ENCODE results near the gene NTPCR. TPM values are rescaled to one million over a fixed set of nuclear protein-coding genes. Genes with fewer than 3 reads are reported as not detected.
"Not testable (repeated sequence)": the region's sequence is repeated elsewhere in the genome, so short reads cannot be mapped to it uniquely, and the experiment has no call there.

NTPCR gene
- total and polyA plus RNA-seq, 4 donors, result 30.8 to 51.6 (median 39.4) TPM

DNA sequence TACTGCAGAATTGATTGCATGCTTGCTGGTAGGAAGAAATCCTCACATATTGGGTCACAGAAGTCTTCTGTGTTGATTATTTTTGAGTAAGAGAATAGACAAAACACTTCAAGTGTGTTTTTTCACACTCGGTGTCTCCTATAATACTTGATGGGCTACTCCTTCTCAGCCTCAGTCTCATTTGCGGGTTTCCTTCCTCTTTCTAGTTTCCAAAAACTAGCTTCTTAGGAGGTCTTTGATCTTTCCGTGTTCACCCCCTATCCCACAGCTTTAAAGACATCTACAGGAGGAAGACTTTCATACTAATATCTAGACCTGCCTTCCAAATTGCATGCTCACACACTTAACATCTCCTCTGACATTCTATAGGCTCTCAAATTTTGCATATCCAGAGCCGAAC lies 40.7 kb upstream of the NTPCR start:
- no peaks in the 10 kb centered on the region for H3K36me3 ChIP-seq (ENCODE audit: control insufficient read depth in 4 of 4, insufficient read depth in 4 of 4, low read length in 4 of 4)
- H3K9me3 ChIP-seq (ENCODE audit: control insufficient read depth in 4 of 4, insufficient read depth in 3 of 4, low read length in 3 of 4), result no peaks in the 10 kb centered on the region
- no peak for ATAC-seq (ENCODE audit: insufficient read depth, low FRiP score)
- H3K4me3 ChIP-seq, result no peak overlapping the region
- H3K27me3 ChIP-seq (ENCODE audit: control insufficient read depth in 3 of 3, insufficient read depth in 3 of 3, low read length in 2 of 3), result no peaks in the 10 kb centered on the region
- WGBS, 2 donors, result 44 to 73% methylated on average over 4 of the region's 4 CpGs
- no peak for DNase-seq
- TF ChIP-seq, protein P1, sequence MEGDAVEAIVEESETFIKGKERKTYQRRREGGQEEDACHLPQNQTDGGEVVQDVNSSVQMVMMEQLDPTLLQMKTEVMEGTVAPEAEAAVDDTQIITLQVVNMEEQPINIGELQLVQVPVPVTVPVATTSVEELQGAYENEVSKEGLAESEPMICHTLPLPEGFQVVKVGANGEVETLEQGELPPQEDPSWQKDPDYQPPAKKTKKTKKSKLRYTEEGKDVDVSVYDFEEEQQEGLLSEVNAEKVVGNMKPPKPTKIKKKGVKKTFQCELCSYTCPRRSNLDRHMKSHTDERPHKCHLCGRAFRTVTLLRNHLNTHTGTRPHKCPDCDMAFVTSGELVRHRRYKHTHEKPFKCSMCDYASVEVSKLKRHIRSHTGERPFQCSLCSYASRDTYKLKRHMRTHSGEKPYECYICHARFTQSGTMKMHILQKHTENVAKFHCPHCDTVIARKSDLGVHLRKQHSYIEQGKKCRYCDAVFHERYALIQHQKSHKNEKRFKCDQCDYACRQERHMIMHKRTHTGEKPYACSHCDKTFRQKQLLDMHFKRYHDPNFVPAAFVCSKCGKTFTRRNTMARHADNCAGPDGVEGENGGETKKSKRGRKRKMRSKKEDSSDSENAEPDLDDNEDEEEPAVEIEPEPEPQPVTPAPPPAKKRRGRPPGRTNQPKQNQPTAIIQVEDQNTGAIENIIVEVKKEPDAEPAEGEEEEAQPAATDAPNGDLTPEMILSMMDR (IDR thresholded peaks at IDR 0.05; ENCODE audit: control extremely low read depth, extremely low read depth), result no peak
- H3K27ac ChIP-seq (ENCODE audit: low read depth in 1 of 2, low read length in 1 of 2), result no peak overlapping the region
- no peaks in the 10 kb centered on the region for H3K4me1 ChIP-seq (ENCODE audit: control insufficient read depth in 5 of 5, insufficient read depth in 5 of 5, low read length in 5 of 5)
- no peak overlapping the region for H3K9ac ChIP-seq (ENCODE audit: insufficient read depth in 1 of 2, low read length in 2 of 2)

- Histone ChIP-seq H3K4me3 (no peak overlapping the region), H3K9ac (ENCODE audit: insufficient read depth in 1 of 2, low read length in 2 of 2) (no peak overlapping the region), H3K27me3 (ENCODE audit: control insufficient read depth in 3 of 3, insufficient read depth in 3 of 3, low read length in 2 of 3) (no peaks in the 10 kb centered on the region), H3K9me3 (ENCODE audit: control insufficient read depth in 4 of 4, insufficient read depth in 3 of 4, low read length in 3 of 4) (no peaks in the 10 kb centered on the region), H3K4me1 (ENCODE audit: control insufficient read depth in 5 of 5, insufficient read depth in 5 of 5, low read length in 5 of 5) (no peaks in the 10 kb centered on the region), H3K36me3 (ENCODE audit: control insufficient read depth in 4 of 4, insufficient read depth in 4 of 4, low read length in 4 of 4) (no peaks in the 10 kb centered on the region), H3K27ac (ENCODE audit: low read depth in 1 of 2, low read length in 1 of 2) (no peak overlapping the region)
- TF ChIP-seq, protein P1 (IDR thresholded peaks at IDR 0.05; ENCODE audit: control extremely low read depth, extremely low read depth), result no peak
- ATAC-seq (ENCODE audit: insufficient read depth, low FRiP score) (no peak), DNase-seq (no peak)
- WGBS, 2 donors, result 75 to 79% methylated on average over 5 of the region's 5 CpGs
These were observed 39.3 kb upstream of the NTPCR start for GRCh38 chr1:232911027-232911599.

DNA sequence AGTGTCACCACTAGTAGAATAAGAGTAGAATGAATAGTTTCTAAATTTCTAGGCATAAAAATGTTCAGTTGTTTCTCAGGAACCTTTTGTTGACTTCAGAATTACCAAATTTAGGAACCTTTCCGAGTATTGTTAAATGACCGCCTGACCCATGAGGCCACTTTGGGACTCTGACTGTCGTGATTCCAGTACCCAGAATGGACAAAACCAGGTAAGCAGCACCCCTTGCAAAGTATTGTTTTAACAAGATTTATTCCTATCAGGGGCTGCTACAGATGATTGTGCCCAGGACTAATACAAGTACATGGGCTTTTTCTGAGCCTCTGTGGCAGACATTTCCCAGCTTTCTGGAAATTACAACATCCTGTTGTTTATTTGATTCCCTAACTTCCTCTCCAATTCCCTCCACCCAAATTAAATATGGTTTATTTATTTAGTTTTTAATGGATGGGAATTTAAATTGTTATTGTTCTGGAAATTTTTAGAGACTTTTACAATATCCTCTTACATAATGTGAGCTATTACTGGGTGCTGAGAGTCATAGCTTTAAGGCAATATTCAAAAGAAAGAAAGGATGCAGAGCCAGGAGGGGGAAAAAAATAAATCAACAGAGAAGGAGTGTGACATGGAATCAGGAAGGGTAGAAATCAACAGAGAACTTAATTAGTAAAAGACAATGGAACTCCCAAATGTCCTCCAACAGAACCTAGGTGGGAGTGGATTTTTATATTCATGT lies 37.4 kb upstream of the NTPCR start:
- H3K27ac ChIP-seq (ENCODE audit: low read depth in 1 of 2, low read length in 1 of 2), result peak overlapping the region in 1 of 2 donors; percentile 7
- H3K27me3 ChIP-seq (ENCODE audit: control insufficient read depth in 3 of 3, insufficient read depth in 3 of 3, low read length in 2 of 3), result no peaks in the 10 kb centered on the region

DNA sequence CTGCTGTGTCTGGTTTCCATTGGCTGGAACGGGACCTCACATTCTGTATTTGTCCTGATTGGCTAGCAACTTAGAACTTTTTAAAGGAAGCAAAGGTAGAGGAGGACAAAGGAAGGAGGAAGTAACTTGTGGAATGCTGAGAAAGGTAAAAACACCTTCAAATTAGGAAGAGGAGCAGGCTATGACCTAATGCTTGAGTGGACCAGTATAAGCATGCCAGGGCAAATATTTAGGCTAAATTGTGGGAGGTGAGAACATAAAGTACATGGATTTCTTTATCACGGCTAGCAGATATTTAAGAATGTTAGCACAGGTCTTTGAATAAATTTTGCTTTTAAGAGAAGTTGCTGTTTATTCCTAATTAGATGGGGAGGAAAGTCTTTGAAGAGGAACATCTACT lies 36.1 kb upstream of the NTPCR start:
- 85 to 92% methylated on average over 2 of the region's 2 CpGs for WGBS, 2 donors
- DNase-seq; H3K4me3 ChIP-seq; H3K9ac ChIP-seq (ENCODE audit: insufficient read depth in 1 of 2, low read length in 2 of 2); H3K36me3 ChIP-seq (ENCODE audit: control insufficient read depth in 4 of 4, insufficient read depth in 4 of 4, low read length in 4 of 4); H3K27me3 ChIP-seq (ENCODE audit: control insufficient read depth in 3 of 3, insufficient read depth in 3 of 3, low read length in 2 of 3); H3K4me1 ChIP-seq (ENCODE audit: control insufficient read depth in 5 of 5, insufficient read depth in 5 of 5, low read length in 5 of 5); ATAC-seq (ENCODE audit: insufficient read depth, low FRiP score); H3K9me3 ChIP-seq (ENCODE audit: control insufficient read depth in 4 of 4, insufficient read depth in 3 of 4, low read length in 3 of 4); H3K27ac ChIP-seq (ENCODE audit: low read depth in 1 of 2, low read length in 1 of 2): not testable (repeated sequence)

More for the DNA sequence above, 37.4 kb upstream of the NTPCR start:
- no peak overlapping the region for H3K9ac ChIP-seq (ENCODE audit: insufficient read depth in 1 of 2, low read length in 2 of 2)
- no peak overlapping the region for H3K4me3 ChIP-seq
- no peak for ATAC-seq (ENCODE audit: insufficient read depth, low FRiP score)
- no peaks in the 10 kb centered on the region for H3K4me1 ChIP-seq (ENCODE audit: control insufficient read depth in 5 of 5, insufficient read depth in 5 of 5, low read length in 5 of 5)
- no peaks in the 10 kb centered on the region for H3K9me3 ChIP-seq (ENCODE audit: control insufficient read depth in 4 of 4, insufficient read depth in 3 of 4, low read length in 3 of 4)
- TF ChIP-seq, protein P1 (IDR thresholded peaks at IDR 0.05; ENCODE audit: control extremely low read depth, extremely low read depth), result no peak
- peak in 1 of 3 donors; percentile 53 for DNase-seq
- WGBS, 2 donors, result 65 to 80% methylated on average over 3 of the region's 3 CpGs
- no peaks in the 10 kb centered on the region for H3K36me3 ChIP-seq (ENCODE audit: control insufficient read depth in 4 of 4, insufficient read depth in 4 of 4, low read length in 4 of 4)

Measured in lung (tissue), 12 donors.